Stimulated activated CD4-positive, alpha-beta T cell treated with anti-CD3 and anti-CD28 coated beads, Interleukin-1b, Interleukin-23, amount 100 ng/mL, for 1 hour (primary cell): ENCODE data around the gene SIK2.
"Not testable (repeated sequence)": the region's sequence is repeated elsewhere in the genome, so short reads cannot be mapped to it uniquely, and the experiment has no call there.

Experiments
- DNase-seq, 2 donors: peaks; one replicate each; pipeline ENCODE4 v3.0.0-alpha.2; 2020; ENCODE audit warnings: low read depth in 2 of 2

Gene SIK2

GRCh38 chr11:111624608-111625007 lies 22.4 kb downstream of the SIK2 start:
- no peak for DNase-seq

GRCh38 chr11:111627591-111627990 lies 25.3 kb downstream of the SIK2 start:
- no peak for DNase-seq

- DNase-seq, result no peak
Measured at GRCh38 chr11:111629499-111629898, 27.2 kb downstream of the SIK2 start.

GRCh38 chr11:111631024-111631665 lies 28.9 kb downstream of the SIK2 start:
- DNase-seq, result no peak

- no peak for DNase-seq
Measured at GRCh38 chr11:111631666-111632039, 29.4 kb downstream of the SIK2 start.

- no peak for DNase-seq
Measured at GRCh38 chr11:111632516-111633220, 30.4 kb downstream of the SIK2 start.

GRCh38 chr11:111633248-111633647 lies 31.0 kb downstream of the SIK2 start:
- no peak for DNase-seq

GRCh38 chr11:111633756-111634362 lies 31.6 kb downstream of the SIK2 start:
- DNase-seq, result no peak

- DNase-seq, result no peak
Measured at GRCh38 chr11:111634981-111635705, 32.9 kb downstream of the SIK2 start.

GRCh38 chr11:111635706-111636045 lies 33.4 kb downstream of the SIK2 start:
- no peak for DNase-seq

GRCh38 chr11:111637885-111638284 lies 35.6 kb downstream of the SIK2 start:
- DNase-seq, result no peak

- DNase-seq, result no peak
Measured at GRCh38 chr11:111639226-111639925, 37.1 kb downstream of the SIK2 start.

GRCh38 chr11:111641339-111642015 lies 39.2 kb downstream of the SIK2 start:
- no peak for DNase-seq

GRCh38 chr11:111642542-111642941 lies 40.3 kb downstream of the SIK2 start:
- DNase-seq, result no peak

- DNase-seq, result no peak
Measured at GRCh38 chr11:111644922-111645321, 42.7 kb downstream of the SIK2 start.

- no peak for DNase-seq
Measured at GRCh38 chr11:111645657-111646316, 43.5 kb downstream of the SIK2 start.

GRCh38 chr11:111651336-111651735 lies 49.1 kb downstream of the SIK2 start:
- DNase-seq, result not testable (repeated sequence)

GRCh38 chr11:111652184-111652583 lies 49.9 kb downstream of the SIK2 start:
- no peak for DNase-seq

- DNase-seq, result no peak
Measured at GRCh38 chr11:111654601-111655000, 52.4 kb downstream of the SIK2 start.

- DNase-seq, result no peak
Measured at GRCh38 chr11:111655924-111656323, 53.7 kb downstream of the SIK2 start.

- DNase-seq, result not testable (repeated sequence)
Measured at GRCh38 chr11:111657905-111658304, 55.7 kb downstream of the SIK2 start.
